Transverse colon (tissue), 4 donors: Measurements from ENCODE around the gene CDK2. TPM values are rescaled to one million over a fixed set of nuclear protein-coding genes. Genes with fewer than 3 reads are reported as not detected.
A peak's percentile ranks its signal among the peaks of the same experiment; 100 is the strongest.

Source experiments
- DNase-seq: peaks from one replicate; pipeline ENCODE4 v3.0.0-alpha.2; 2019
- H3K27ac ChIP-seq, 4 donors: fragments of 200-600 bp; sonication (generic); 2 replicates each; pipeline ENCODE4 v1.5.1; 2016 to 2018; ENCODE audit warnings: inconsistent platforms in 4 of 4
- H3K27me3 ChIP-seq: fragments of 200-600 bp; sonication (generic); 2 replicates; pipeline ENCODE4 v1.5.1; 2017; ENCODE audit warnings: inconsistent platforms
- H3K36me3 ChIP-seq, 4 donors: fragments of 200-600 bp; sonication (generic); 2 replicates each; pipeline ENCODE4 v1.5.1; 2017 to 2019; ENCODE audit warnings: inconsistent platforms in 4 of 4
- H3K4me1 ChIP-seq, 4 donors: fragments of 200-600 bp; sonication (generic); 2 replicates each; pipeline ENCODE4 v1.5.1; 2017 to 2020; ENCODE audit warnings: inconsistent platforms in 4 of 4
- H3K4me3 ChIP-seq, 4 donors: fragments of 200-600 bp; sonication (generic); 1 replicate in 1 of 4; 2 replicates in 3 of 4; pipeline versions ENCODE4 v1.5.1 to v1.6.1; 2017 to 2019; ENCODE audit warnings: inconsistent platforms in 4 of 4
- H3K9me3 ChIP-seq, 2 donors: fragments of 200-600 bp; sonication (generic); 2 replicates each; pipeline ENCODE4 v1.5.1; 2017 to 2019; ENCODE audit warnings: inconsistent platforms in 2 of 2
- CTCF ChIP-seq, 5 experiments: fragments of 200-600 bp in 3 of 5; fragments of 450-650 bp in 2 of 5; sonication (generic) in 3 of 5; IDR thresholded peaks; 1 replicate in 2 of 5; 2 replicates in 3 of 5; pipeline ENCODE4 v1.5.1; 2016 to 2017; ENCODE audit warnings: antibody characterized with exemption in 5 of 5, inconsistent platforms in 3 of 5, mild to moderate bottlenecking in 2 of 5, moderate library complexity in 1 of 5
- EP300 ChIP-seq: sonication (generic); formaldehyde crosslinking; IDR thresholded peaks from one replicate; pipeline ENCODE4 v1.6.1; 2017; ENCODE audit warnings: antibody characterized with exemption, low read depth
- POLR2A ChIP-seq: fragments of 450-650 bp; IDR thresholded peaks from one replicate; pipeline ENCODE4 v1.6.1; 2016; ENCODE audit warnings: antibody characterized with exemption, mild to moderate bottlenecking, moderate library complexity
- POLR2AphosphoS5 ChIP-seq, 3 donors: sonication (generic); formaldehyde crosslinking; IDR thresholded peaks; one replicate each; pipeline ENCODE4 v1.6.1; 2016; ENCODE audit warnings: antibody characterized with exemption in 3 of 3
- WGBS, 2 donors: methylation state at CpG; one replicate each; pipeline ENCODE4 v1.1.5; 2018; ENCODE audit warnings: low coverage in 1 of 2; 5-methylcytosine and 5-hydroxymethylcytosine counted together
- in situ Hi-C, 4 donors: fragments of 200-750 bp; cut with MboI; loops; one replicate each; pipeline versions ENCODE4 v1.15.0 to v1.15.1; 2017; ENCODE audit warnings: low sequenced_read_pairs in 3 of 4, low pct_ligation_motif_present in 1 of 4, low pct_unique_long_range_greater_than_20kb in 1 of 4
- intact Hi-C: fragments of 100-400 bp; cut with DNase I; formaldehyde crosslinking; loops from one replicate; pipeline ENCODE4 v1.15.1; 2023; ENCODE audit warnings: low total_unique reads
- total RNA-seq, 4 donors: library from RNA; depleted of rRNA; stranded (reverse); fragments of >200 nt; gene quantifications; one replicate each; pipeline ENCODE4 v1.1.0, GENCODE V29; 2016

The CDK2 gene
- total RNA-seq, 4 donors from 2014 or later, result 6.7 to 22.3 (median 11.1) TPM

GRCh38 chr12:55929306-55929791 is 37.3 kb upstream of the CDK2 start:
- H3K36me3 ChIP-seq, result no peaks in the 10 kb centered on the region
- no peaks in the 10 kb centered on the region for H3K9me3 ChIP-seq
- TF ChIP-seq POLR2AphosphoS5 (IDR thresholded peaks at IDR 0.05) (peak in 2 of 3 donors; percentile 26 to 43), CTCF (IDR thresholded peaks at IDR 0.05) (no peak), EP300 (no peak), POLR2A (peak; percentile 27)
- 21 to 33% methylated on average over 2 to 8 of the region's 8 CpGs for WGBS, 2 donors
- in situ Hi-C loops (loop anchor here in 2 of 4 donors (5.0 to 25.0 kb wide), 2 partner anchors 117 to 197 kb away; partner anchors contain the start of genes ORMDL2 (in 1 of the 2) and SARNP (in 1 of the 2)), intact Hi-C loops (loop anchor here (5.0 kb wide), 1 partner anchor 97 kb away; no protein-coding TSS in a partner anchor)
- peaks cover 29 to 71% (median 62%) of the 10 kb centered on the region in 4 donors for H3K4me1 ChIP-seq
- no peak overlapping the region for H3K4me3 ChIP-seq
- DNase-seq, result peak; percentile 75
- H3K27ac ChIP-seq, result peak overlapping the region; percentile 92 to 99 (median 98)
- no peaks in the 10 kb centered on the region for H3K27me3 ChIP-seq

- DNase-seq, result peak; percentile 73
- 38 to 42% methylated on average over 2 to 3 of the region's 3 CpGs for WGBS, 2 donors
- TF ChIP-seq EP300, result no peak
- no peak for TF ChIP-seq POLR2AphosphoS5 (IDR thresholded peaks at IDR 0.05)
- TF ChIP-seq POLR2A, result no peak
- peak; percentile 50 to 80 (median 50) for TF ChIP-seq CTCF (IDR thresholded peaks at IDR 0.05)
- H3K9me3 ChIP-seq, result no peaks in the 10 kb centered on the region
- intact Hi-C loops (no loop called here), in situ Hi-C loops (loop anchor here in 2 of 4 donors (10.0 to 25.0 kb wide), 4 partner anchors 116 to 196 kb away; partner anchors contain the start of genes ORMDL2 (in 2 of the 2), SARNP (in 2 of the 2) and GDF11 (in 1 of the 2))
- H3K27me3 ChIP-seq, result no peaks in the 10 kb centered on the region
- peak within 1 kb of the TSS; percentile 92 to 99 (median 98) for H3K27ac ChIP-seq
- peak within 1 kb of the TSS; percentile 64 to 84 (median 72) for H3K4me3 ChIP-seq
- peaks cover 28 to 66% (median 58%) of the 10 kb centered on the region in 4 donors for H3K4me1 ChIP-seq
- no peaks in the 10 kb centered on the region for H3K36me3 ChIP-seq
Measured at GRCh38 chr12:55930771-55931316, 35.8 kb upstream of the CDK2 start, which contains the start of gene DGKA. DGKA (plus strand) TSS chr12:55931162; CDS start chr12:55936504, 5,342 bp downstream.

- TF ChIP-seq POLR2AphosphoS5 (IDR thresholded peaks at IDR 0.05), result peak; percentile 70 to 89 (median 84)
- TF ChIP-seq EP300, result no peak
- peak; percentile 83 for TF ChIP-seq POLR2A
- no peak for TF ChIP-seq CTCF (IDR thresholded peaks at IDR 0.05)
- no peaks in the 10 kb centered on the region for H3K9me3 ChIP-seq
- H3K27ac ChIP-seq, result peak overlapping the region; percentile 92 to 99 (median 98)
- in situ Hi-C loops, result loop anchor here in 2 of 4 donors (10.0 to 25.0 kb wide), 4 partner anchors 117 to 197 kb away; partner anchors contain the start of genes ORMDL2 (in 2 of the 2), SARNP (in 2 of the 2) and GDF11 (in 1 of the 2)
- intact Hi-C loops, result no loop called here
- DNase-seq, result peak; percentile 52
- H3K4me3 ChIP-seq, result peak overlapping the region; percentile 64 to 84 (median 72)
- H3K4me1 ChIP-seq, result peaks cover 23 to 61% (median 53%) of the 10 kb centered on the region in 4 donors
- no peaks in the 10 kb centered on the region for H3K27me3 ChIP-seq
- 7 to 11% methylated on average over 7 to 10 of the region's 10 CpGs for WGBS, 2 donors
- no peaks in the 10 kb centered on the region for H3K36me3 ChIP-seq
Measured at GRCh38 chr12:55931317-55931779, 35.3 kb upstream of the CDK2 start.
